ENCODE measurements around the gene COG1.

GRCh38 chr17:73160980-73161630 is 31.8 kb upstream of the COG1 start:
- TF ChIP-seq CTCF (IDR thresholded peaks at IDR 0.05 in 8 of 11, conservative IDR thresholded peaks at IDR 0.05 in 3 of 11): no peak
- no peak for TF ChIP-seq POLR2AphosphoS5 (IDR thresholded peaks at IDR 0.05)
